NT2/D1 (cell line): ENCODE data around the gene GMEB2.

Source experiments
- SUZ12 ChIP-seq: IDR thresholded peaks from 2 replicates; pipeline ENCODE4 v1.6.1; 2011; ENCODE audit not compliant: insufficient read length, insufficient read depth; ENCODE audit errors: extremely low read depth
- YY1 ChIP-seq: IDR thresholded peaks from 2 replicates; pipeline ENCODE4 v1.6.1; 2011; ENCODE audit not compliant: insufficient read length, insufficient read depth
- ZNF274 ChIP-seq: IDR thresholded peaks from 2 replicates; pipeline ENCODE4 v1.6.1; 2011; ENCODE audit warnings: mild to moderate bottlenecking, low read depth, low read length

DNA sequence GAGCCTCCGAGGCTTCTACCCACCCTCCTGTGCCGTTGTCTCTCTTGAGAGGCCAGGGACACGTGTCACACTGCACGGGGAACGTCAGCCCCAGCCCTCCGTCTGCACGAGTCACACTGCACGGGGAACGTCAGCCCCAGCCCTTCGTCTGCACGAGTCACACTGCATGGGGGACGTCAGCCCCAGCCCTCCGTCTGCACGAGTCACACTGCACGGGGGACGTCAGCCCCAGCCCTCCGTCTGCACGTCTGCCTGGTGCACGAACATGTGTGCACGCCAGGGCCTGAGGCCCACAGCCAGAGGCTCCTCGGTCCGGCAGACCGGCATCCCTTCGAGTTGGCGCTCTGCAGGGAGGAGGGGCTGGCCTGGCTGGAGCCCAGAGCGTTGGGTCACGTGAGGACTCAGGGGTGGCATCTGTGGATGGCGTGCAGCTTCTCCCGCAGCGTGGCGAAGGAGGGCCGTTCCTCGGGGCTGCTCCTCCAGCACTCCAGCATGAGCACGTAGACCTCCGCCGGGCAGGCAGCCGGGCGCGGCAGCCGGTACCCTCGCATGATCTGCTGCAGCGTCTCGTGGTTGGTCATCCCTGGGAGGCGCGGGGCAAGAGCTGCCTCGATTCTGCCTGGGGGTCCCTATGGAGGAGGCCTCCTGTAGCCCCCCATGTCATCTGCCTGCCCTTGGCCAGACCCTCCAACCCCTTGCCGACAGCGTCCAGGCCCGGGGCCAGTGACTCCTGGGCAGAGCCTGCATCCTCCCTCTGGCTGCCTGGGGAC is 86.3 kb downstream of the GMEB2 start:
- TF ChIP-seq SUZ12 (no peak), ZNF274 (no peak), YY1 (no peak)
